GM12878 (cell line): ENCODE measurements around the gene INHBE.

Experiments
- EP300 ChIP-seq, 2 experiments: fragments of 150-350 bp in 1 of 2; IDR thresholded peaks; 2 replicates each; pipeline ENCODE4 v1.6.1; 2011 to 2012; ENCODE audit warnings: low read depth in 2 of 2, low read length in 2 of 2, borderline replicate concordance in 1 of 2, improper control_type of control experiment in 1 of 2, inconsistent platforms in 1 of 2; ENCODE audit not compliant: control insufficient read depth in 1 of 2
- EZH2 ChIP-seq: IDR thresholded peaks from 2 replicates; pipeline ENCODE4 v1.6.1; 2012; ENCODE audit warnings: low read depth, mild to moderate bottlenecking, control low read depth, inconsistent platforms, low read length, borderline replicate concordance; ENCODE audit not compliant: control insufficient read depth
- NBN ChIP-seq: fragments of 450-650 bp; IDR thresholded peaks from 2 replicates; pipeline ENCODE4 v1.6.1; 2016
- NFXL1 ChIP-seq: fragments of 450-650 bp; IDR thresholded peaks from 2 replicates; pipeline ENCODE4 v1.6.1; 2017; ENCODE audit warnings: antibody characterized with exemption, mild to moderate bottlenecking, borderline replicate concordance
- NRF1 ChIP-seq: conservative IDR thresholded peaks from 2 replicates; pipeline ENCODE4 v1.6.1; 2011; ENCODE audit warnings: mild to moderate bottlenecking, low read depth, low read length, improper control_type of control experiment
- POLR2A ChIP-seq: IDR thresholded peaks from 2 replicates; pipeline ENCODE4 v1.6.1; 2011; ENCODE audit warnings: low read depth, mild to moderate bottlenecking, low read length
- POLR2AphosphoS5 ChIP-seq: IDR thresholded peaks from 2 replicates; pipeline ENCODE4 v1.6.1; 2011; ENCODE audit warnings: mild to moderate bottlenecking, low read length, inconsistent platforms
- RBBP5 ChIP-seq: fragments of 200-600 bp; sonication (generic); conservative IDR thresholded peaks from 2 replicates; pipeline ENCODE4 v1.6.1; 2016
- SP1 ChIP-seq: IDR thresholded peaks from one replicate; pipeline ENCODE4 v1.6.1; 2011; ENCODE audit warnings: low read depth, low read length
- TCF12 ChIP-seq: IDR thresholded peaks from 2 replicates; pipeline ENCODE4 v1.6.1; 2011; ENCODE audit warnings: low read depth, mild to moderate bottlenecking, low read length
- TF ChIP-seq, protein P1 (sequence below), 3 experiments: IDR thresholded peaks in 2 of 3; conservative IDR thresholded peaks in 1 of 3; 2 replicates each; pipeline ENCODE4 v1.5.1; 2011; ENCODE audit warnings: low read depth in 3 of 3, low read length in 3 of 3, mild to moderate bottlenecking in 3 of 3, control low read depth in 2 of 3, moderate library complexity in 2 of 3, inconsistent platforms in 1 of 3, mixed read lengths in 1 of 3; ENCODE audit not compliant: control insufficient read depth in 2 of 3, insufficient read depth in 1 of 3; ENCODE audit errors: extremely low read depth in 1 of 3
- TF ChIP-seq, protein P2 (sequence below): fragments of 450-650 bp; formaldehyde crosslinking; IDR thresholded peaks from 2 replicates; pipeline ENCODE4 v1.5.0; 2022; ENCODE audit warnings: mild to moderate bottlenecking, missing genetic modification characterization
- TF ChIP-seq, protein P3 (sequence below): IDR thresholded peaks from 2 replicates; pipeline ENCODE4 v1.6.1; 2011; ENCODE audit warnings: mild to moderate bottlenecking, low read depth, low read length, moderate library complexity; ENCODE audit not compliant: insufficient replicate concordance
- TF ChIP-seq, protein P4 (sequence below): fragments of 150-350 bp; IDR thresholded peaks from 2 replicates; pipeline ENCODE4 v1.6.1; 2014; ENCODE audit warnings: mild to moderate bottlenecking, low read depth, low read length

DNA sequence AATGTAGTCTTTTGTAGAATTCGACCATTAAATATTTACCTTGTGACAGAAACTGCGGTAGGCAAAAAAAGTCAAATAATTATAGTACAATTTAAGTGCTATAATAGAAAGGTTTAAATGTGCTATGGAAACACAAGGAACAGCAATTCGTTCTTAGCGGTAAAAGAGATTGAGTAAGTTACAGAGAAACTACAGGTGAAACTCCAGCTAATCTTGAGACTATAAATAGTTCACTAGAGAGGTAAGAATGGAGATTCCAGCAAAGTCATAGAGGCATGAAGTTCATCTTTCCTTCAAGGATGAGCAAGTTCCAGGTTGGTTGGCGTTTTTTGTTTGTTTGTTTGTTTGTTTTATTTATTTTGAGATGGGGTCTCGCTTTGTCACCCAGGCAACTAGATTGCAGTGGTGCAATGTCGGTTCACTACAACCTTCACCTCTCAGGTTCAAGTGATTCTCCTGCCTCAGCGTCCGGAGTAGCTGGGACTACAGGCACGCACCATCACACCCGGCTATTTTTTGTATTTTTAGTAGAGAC lies 23.4 kb upstream of the INHBE start:
- TF ChIP-seq EZH2, result no peak
- TF ChIP-seq POLR2AphosphoS5, result no peak
- TF ChIP-seq EP300 (IDR thresholded peaks at IDR 0.05; ENCODE audit: borderline replicate concordance in 1 of 2, control insufficient read depth in 1 of 2, low read depth in 2 of 2, low read length in 2 of 2), result no peak
- TF ChIP-seq, protein P1, sequence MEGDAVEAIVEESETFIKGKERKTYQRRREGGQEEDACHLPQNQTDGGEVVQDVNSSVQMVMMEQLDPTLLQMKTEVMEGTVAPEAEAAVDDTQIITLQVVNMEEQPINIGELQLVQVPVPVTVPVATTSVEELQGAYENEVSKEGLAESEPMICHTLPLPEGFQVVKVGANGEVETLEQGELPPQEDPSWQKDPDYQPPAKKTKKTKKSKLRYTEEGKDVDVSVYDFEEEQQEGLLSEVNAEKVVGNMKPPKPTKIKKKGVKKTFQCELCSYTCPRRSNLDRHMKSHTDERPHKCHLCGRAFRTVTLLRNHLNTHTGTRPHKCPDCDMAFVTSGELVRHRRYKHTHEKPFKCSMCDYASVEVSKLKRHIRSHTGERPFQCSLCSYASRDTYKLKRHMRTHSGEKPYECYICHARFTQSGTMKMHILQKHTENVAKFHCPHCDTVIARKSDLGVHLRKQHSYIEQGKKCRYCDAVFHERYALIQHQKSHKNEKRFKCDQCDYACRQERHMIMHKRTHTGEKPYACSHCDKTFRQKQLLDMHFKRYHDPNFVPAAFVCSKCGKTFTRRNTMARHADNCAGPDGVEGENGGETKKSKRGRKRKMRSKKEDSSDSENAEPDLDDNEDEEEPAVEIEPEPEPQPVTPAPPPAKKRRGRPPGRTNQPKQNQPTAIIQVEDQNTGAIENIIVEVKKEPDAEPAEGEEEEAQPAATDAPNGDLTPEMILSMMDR (IDR thresholded peaks at IDR 0.05 in 2 of 3, conservative IDR thresholded peaks at IDR 0.05 in 1 of 3; ENCODE audit: control insufficient read depth in 2 of 3, extremely low read depth in 1 of 3, insufficient read depth in 1 of 3, low read depth in 3 of 3, low read length in 3 of 3), result no peak
- no peak for TF ChIP-seq POLR2A
- TF ChIP-seq, protein P2, sequence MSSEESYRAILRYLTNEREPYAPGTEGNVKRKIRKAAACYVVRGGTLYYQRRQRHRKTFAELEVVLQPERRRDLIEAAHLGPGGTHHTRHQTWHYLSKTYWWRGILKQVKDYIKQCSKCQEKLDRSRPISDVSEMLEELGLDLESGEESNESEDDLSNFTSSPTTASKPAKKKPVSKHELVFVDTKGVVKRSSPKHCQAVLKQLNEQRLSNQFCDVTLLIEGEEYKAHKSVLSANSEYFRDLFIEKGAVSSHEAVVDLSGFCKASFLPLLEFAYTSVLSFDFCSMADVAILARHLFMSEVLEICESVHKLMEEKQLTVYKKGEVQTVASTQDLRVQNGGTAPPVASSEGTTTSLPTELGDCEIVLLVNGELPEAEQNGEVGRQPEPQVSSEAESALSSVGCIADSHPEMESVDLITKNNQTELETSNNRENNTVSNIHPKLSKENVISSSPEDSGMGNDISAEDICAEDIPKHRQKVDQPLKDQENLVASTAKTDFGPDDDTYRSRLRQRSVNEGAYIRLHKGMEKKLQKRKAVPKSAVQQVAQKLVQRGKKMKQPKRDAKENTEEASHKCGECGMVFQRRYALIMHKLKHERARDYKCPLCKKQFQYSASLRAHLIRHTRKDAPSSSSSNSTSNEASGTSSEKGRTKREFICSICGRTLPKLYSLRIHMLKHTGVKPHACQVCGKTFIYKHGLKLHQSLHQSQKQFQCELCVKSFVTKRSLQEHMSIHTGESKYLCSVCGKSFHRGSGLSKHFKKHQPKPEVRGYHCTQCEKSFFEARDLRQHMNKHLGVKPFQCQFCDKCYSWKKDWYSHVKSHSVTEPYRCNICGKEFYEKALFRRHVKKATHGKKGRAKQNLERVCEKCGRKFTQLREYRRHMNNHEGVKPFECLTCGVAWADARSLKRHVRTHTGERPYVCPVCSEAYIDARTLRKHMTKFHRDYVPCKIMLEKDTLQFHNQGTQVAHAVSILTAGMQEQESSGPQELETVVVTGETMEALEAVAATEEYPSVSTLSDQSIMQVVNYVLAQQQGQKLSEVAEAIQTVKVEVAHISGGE (CRISPR knock-in tag), result no peak
- TF ChIP-seq, protein P3, sequence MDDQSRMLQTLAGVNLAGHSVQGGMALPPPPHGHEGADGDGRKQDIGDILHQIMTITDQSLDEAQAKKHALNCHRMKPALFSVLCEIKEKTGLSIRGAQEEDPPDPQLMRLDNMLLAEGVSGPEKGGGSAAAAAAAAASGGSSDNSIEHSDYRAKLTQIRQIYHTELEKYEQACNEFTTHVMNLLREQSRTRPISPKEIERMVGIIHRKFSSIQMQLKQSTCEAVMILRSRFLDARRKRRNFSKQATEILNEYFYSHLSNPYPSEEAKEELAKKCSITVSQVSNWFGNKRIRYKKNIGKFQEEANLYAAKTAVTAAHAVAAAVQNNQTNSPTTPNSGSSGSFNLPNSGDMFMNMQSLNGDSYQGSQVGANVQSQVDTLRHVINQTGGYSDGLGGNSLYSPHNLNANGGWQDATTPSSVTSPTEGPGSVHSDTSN, result no peak
- TF ChIP-seq NBN, result no peak
- TF ChIP-seq RBBP5, result no peak
- no peak for TF ChIP-seq SP1
- no peak for TF ChIP-seq NFXL1
- TF ChIP-seq TCF12, result no peak
- TF ChIP-seq NRF1, result no peak
- TF ChIP-seq, protein P4, sequence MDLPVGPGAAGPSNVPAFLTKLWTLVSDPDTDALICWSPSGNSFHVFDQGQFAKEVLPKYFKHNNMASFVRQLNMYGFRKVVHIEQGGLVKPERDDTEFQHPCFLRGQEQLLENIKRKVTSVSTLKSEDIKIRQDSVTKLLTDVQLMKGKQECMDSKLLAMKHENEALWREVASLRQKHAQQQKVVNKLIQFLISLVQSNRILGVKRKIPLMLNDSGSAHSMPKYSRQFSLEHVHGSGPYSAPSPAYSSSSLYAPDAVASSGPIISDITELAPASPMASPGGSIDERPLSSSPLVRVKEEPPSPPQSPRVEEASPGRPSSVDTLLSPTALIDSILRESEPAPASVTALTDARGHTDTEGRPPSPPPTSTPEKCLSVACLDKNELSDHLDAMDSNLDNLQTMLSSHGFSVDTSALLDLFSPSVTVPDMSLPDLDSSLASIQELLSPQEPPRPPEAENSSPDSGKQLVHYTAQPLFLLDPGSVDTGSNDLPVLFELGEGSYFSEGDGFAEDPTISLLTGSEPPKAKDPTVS, result no peak
